Urothelium cell line (cell line): Measurements from ENCODE around the gene ITPK1.

Experiments used
- DNase-seq: peaks from one replicate; pipeline ENCODE4 v3.0.0; 2011; ENCODE audit warnings: low spot score, mixed read lengths
- FAIRE-seq: peaks from 2 replicates; lab custom pipeline; 2011; peaks lifted over from hg19 to GRCh38; lab: Jason Lieb, UNC

ITPK1 gene

DNA sequence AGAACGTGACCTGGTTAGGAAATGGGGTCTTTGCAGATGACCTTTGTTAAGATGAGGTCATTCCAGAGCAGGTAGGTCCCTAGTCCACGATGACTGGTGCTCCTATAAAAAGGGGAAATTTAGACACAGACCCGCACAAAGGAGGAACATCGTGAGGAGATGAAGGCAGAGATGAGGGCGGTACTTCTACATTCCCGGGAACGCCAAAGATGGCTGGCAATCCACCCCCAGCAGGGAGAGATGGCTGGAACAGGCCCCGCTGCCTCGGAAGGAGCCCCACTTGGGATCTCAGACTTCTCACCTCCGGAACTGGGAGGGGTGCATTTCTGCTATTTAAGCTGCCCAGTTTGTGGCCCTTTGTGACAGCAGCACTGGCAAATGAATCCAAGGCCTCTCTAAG, 85.0 kb downstream of the ITPK1 start:
- FAIRE-seq (no peak), DNase-seq (no peak)

DNA sequence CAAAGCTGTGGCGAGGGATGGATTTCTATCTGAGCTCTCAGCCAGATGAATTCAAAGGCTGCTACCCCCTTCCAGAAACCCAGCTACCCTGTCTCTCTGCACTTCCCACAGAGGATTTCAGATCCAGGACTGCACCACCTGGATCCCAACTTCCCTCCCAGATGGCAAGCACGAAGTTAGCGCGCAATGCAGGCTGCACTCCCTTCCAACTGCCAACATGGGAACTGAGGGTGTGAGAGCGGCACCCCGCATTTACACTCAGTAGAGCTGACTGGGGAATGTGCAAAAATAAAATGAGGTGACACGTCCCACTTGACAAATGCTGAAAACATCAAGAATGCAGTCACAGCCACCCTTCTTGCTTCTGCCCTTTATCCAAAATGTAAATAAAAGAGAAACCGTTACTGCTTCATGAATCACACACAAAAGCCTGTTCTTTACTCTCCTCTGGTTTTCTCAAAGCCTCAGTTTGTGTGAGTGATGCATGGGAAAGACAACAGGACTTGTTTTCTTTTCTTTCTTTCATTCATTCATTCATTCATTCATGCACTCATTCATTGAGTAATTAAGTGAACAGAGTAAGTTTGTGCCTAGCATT, 85.7 kb downstream of the ITPK1 start:
- FAIRE-seq (no peak), DNase-seq (no peak)

DNA sequence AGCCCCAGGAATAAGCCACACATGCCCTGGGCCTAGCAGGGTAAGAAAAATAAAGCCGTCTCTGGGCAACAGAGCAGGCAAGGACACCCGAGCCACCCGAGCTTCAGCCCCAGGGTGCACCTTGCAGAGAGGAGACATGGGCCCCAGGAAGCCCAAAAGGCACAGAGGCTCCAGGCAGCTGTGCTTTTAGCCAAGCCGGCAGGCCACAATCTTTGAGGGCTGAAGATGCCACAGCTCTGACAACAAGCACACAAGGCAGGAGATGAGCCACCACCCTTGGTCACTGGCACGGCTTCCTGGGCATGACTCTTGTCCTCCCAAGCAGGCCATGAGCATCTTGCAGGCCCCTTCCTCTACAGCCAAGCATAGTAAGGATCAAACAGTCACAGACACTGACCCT, 86.3 kb downstream of the ITPK1 start:
- DNase-seq (no peak), FAIRE-seq (no peak)

DNA sequence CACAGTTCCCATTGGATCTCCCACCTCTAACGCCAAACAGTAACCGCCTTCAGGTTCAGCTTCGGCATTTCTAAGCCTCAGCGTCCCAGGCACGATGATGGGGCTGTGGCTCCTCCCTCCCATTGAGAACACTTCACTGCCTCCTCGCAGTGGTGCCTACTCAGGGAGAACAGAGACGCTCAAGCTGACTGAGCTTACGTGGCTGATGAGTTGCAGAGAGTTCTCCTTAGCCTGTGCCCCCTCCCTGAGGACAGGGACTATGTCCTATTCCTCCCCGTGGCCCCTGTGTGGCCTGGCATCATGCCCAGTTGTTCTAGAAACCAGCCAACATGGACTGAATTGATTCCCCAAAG, 87.0 kb downstream of the ITPK1 start:
- FAIRE-seq (no peak), DNase-seq (no peak)

DNA sequence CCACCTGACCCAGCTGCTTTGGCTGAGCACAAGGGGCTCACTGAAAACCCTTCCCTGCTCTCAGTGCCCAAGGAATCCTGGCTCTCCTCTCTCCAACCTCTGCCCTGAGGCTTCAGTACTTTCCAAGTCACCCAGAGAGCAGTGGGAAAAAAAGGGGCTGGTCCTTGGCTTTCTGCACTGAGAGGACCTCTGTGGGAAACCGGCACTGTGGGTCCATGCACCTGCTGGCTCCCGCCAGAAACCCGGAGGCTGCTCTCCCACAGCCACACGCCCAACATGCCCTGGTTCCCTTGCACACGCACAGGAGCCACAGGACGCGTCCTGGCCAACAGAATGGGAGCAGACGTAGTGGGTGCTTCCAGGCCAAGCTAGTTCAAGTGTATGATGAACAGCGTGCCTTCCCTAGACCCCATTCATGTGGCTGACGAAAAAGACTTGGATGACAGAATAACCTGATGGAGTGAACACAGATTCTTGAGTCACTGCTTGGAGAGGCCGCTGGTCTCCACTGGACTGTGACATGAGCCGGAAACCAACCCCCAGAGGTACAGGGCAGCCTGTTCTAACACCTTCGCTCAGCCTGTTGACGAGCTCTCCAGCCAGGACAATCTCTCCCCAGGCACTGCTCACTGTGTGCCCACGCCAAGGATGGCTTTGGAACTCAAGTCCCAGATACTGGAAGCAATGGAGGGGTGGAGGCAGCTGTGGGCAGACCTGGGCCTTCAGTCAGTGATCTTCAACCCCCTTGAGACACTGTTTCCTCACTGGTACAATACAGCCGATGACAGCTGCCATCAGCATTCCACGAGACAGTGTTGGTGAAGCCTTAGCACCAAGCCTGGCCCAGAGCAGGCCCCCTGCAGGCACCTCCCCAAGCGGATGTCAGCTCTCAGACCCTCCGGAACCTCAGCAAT, 87.7 kb downstream of the ITPK1 start:
- FAIRE-seq: no peak
- no peak for DNase-seq

DNA sequence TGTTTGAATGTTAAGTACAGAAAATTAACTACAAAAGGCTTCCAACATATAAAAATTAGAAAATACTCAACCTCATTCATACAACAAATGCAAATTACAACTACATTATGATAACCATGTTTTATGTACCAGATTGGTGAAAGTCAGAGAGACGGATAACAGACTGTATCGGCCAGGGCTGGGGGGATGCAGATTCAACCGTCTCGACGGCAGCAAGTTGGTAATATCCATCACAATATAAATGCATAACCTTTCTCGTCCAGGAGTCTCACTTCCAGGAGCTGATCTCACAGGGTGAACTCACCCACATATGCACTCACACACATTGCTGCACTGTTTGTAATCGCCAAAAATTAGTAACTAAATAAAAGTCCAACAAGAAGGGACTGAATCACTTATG, 89.4 kb downstream of the ITPK1 start:
- DNase-seq (no peak), FAIRE-seq (no peak)

DNA sequence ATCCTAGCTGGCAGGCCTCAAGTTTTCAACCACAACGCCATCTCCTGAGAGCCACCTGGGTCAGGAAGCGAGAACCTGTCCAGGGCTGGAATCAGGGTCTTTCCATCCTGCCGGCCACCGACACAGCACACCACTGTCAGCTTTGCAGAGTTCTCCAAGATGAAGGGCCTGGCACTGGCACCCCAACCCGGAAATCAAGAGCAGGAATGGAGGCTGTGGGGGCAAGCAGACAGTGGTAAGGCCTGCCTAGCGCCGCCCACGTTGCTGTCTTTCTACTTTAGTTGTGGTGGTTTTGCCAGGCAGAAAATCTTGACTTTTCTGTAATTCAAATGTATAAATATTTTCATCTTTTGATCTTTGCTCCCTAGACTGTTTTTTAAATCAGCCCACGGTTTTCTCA, 90.7 kb downstream of the ITPK1 start:
- no peak for FAIRE-seq
- no peak for DNase-seq

DNA sequence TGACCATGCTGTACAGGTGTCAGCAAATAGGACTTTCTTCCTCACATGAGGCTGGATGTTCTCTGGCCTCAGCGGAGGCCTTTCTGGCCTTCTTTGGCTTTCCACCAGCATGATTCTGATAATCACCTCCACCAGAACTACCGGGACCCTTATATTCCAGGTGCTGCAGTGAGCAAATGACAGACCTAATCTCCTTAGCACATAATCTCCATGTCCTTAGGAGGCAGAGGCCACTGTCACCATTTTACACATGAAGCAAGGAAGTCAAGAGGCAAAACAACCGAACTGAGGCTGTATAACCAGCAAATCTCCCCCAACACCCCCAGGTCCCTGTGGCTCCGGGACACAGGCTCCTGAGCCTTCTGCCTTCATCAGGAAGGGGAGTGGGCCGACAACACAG, 91.2 kb downstream of the ITPK1 start:
- DNase-seq (no peak), FAIRE-seq (no peak)

DNA sequence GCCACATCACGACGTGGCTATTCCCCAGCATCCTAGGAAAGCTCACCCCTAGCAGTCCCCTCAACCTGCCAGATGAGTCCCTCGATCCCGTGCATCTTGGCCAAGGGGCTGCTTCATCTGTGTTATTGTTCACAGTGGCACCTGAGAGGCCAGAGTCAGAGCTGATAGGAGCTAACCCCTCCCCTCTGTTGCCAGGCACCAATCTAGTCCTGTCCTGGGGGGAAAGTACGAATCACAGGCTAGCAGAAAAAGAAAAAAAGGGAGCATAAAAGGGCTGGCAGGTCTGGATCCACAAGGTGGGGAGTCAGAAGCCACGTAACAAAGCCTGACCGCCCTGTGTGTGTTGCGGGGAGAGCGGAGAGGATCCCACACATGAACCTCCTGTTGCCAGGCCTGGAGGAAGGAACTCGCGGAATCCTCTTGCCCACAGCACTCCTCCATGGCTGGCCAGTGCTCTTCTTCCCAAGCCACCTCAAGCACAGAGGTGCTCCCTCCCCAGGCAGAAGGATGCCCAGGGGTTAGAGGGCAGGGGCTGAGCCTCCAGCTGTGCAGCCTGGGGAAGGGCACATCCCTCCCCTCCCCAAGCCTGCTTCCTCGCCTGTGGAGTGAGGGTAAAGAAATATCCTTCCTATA, 91.8 kb downstream of the ITPK1 start:
- no peak for FAIRE-seq
- no peak for DNase-seq

DNA sequence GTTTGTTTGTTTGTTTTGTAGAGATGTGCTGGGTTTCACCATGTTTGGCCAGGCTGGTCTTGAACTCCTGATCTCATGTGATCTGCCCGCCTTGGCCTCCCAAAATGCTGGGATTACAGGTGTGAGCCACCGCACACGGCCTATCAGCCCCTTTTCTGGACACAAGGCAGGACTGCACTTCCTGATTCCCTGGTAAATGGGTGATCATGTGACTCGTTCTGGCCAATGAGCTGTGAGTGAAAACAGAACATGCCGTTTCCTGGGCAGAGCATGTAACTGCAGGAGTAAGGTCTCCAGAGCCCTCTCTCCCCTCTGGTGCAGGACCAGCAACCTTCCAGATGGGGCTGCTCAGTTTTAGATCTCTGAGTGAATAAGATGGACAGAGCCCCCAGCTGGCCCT, 92.7 kb downstream of the ITPK1 start:
- DNase-seq: no peak
- no peak for FAIRE-seq

DNA sequence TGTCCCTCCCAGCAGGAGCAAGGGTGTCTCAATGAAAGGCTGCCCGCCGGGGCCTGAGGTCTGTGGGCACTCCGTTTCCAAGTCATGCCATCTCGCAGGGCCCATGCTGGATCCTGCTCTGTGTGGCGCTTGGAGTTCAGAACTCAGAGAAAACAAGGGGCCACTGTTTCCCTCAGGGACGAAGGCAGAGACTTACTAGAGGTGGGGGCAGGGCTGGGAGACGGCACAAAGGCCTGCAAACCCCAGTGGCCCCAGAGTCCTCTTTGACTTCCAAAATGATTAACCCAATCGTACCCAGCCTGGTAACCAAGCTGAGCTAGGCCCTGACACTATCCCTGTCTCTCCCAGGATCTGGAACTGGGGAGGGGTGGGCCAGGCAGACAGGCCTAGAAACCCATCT, 95.8 kb downstream of the ITPK1 start:
- FAIRE-seq: no peak
- DNase-seq: no peak

DNA sequence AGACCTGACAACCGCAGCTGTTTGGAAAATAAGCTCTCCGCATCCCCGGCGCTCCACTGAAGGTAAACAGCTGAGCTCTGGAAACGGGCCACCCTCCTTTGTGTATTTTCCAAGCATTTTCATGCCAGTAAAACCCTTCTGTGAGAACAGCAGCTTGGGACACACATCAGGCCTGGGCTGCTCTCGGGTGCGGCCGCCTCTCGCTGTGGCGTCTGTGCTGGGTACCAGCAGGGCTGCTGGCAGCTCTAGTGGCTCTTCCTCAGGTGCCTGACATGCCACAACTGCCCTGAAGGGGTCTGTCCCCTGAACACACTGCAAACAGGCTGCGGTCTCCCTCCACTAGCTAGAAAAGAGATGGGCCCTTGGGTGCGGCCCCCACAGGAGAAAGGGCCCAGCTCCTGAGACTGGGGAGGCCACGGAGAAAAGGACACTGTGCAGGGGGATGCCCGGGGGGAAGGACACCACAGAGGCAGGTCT, 96.3 kb downstream of the ITPK1 start:
- no peak for DNase-seq
- no peak for FAIRE-seq

DNA sequence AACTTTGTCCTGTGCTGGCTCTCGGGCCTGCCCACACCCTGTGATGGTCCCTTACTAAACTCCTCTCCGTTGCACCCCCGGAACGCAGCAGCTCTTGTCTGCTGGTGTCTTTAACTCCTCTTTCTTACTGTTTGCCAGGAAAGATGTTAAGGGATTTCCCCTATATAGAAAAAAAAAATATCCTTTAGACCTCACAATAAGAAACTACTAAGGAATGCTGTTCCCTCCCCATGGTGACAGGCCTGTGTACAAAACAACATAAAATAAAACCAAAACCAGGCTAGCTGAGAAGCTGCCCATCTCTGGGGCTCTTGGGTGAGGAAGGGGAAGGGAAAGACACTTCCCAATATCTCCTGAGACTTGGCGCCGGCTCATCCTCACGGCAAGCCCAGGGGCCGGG, 97.4 kb downstream of the ITPK1 start:
- DNase-seq (no peak), FAIRE-seq (no peak)

DNA sequence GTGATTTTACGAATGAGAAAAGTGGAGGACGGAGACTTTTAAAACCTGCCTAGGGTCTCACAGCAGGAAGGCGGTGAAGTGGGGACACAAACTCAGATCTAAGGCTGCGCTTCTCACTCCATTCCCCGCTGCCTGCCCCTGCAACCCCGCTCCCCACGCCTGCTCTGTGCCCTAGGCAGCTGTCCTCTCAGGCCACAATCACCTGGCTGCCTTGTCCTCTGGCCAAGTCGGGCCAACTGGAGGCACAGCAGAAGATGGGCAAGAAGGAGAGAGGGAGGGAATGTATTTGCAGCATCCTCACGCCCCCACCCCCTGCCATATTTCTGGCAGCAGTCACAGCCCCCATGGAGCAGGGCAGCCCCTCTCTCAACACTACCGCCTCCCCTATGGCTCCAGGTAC, 97.8 kb downstream of the ITPK1 start:
- no peak for FAIRE-seq
- DNase-seq: no peak

DNA sequence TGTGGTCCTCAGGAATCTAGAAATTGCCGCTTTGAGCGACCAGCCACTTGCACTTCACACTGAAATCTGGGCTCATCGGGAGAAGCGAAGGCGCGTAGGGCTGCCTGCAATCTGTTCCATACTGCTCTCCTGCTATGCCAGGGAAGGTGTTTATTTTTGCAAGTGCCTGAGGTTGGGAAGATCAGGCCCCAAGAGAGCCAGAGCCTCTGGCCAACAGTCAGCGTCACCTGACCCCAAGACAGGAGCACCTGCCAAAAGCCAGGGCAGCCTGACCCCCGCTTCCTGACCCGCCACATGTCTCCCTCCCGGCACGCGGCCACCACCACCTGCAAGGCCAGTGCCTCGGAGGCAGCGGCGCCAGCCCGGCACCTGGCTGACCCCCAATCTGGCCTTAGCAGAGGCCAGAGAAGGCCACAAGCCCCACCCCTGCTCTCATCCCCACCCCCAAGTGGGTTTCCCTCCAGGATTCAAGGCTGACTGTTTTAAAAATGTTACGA, 98.4 kb downstream of the ITPK1 start:
- FAIRE-seq (no peak), DNase-seq (no peak)

DNA sequence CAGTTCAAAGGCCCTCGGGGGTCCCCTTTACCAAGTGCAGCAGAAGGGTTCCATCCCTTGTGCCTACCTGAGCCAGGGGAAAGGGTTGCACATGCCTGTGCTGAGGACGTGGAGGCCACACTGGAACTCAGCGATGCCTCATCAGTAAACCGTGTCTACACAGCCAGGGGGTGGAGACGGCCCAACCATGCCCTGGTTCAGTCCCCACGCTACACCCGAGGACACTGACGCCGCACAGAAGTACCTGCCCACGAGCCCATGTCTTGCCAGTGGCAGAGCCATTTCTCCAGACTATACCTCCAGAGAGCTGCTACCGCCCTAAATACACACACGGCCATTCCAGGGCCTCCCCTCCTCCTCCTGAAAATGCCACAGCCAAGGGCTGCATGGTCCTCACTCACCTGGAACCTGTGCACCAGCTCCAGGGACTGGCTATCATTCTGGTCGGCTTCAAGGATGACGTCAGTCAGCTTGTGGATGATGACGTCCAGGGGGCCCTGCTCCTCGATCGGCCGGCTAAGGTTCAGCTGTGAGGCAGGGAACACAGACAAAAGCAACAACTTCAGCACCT, 99.4 kb downstream of the ITPK1 start:
- DNase-seq (no peak), FAIRE-seq (no peak)

DNA sequence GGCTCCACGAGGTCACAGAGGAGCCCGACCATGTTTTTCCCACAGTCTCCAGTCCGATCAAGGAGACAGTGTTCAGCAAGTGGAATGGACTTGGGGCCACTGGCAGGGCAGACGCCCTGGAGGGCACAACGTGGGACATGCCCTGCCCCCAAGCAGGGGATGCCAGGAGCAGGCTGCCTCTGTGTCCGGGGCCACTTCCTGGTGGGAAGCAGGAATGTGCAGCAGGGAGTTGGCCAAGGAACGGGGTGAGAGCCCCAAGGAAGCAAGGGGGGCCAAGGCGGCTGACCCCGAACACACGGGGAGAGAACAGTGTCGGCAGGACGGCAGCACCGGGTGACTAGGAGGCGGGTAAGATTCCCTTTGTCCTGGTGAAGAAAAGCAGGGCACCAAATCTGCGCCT, 100.2 kb downstream of the ITPK1 start:
- DNase-seq (no peak), FAIRE-seq (no peak)

DNA sequence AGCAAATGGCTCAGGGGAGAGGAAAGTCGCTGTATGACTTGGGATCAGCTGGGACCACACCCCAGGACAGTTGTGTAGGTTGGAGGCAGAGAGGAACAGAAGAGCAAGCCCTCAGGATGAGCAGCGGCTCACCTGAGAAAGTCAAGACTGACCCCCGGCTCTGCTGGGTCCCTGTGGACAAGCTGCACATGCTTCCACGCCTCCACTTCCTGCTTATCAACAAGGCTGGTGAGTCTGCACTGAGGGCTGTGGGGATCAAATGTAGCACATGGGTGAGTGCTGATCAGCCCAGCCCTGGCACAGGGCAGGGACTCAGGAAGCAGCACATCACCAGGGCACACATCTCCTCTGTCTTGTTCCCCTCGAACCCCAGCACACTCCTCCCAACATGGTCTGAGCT, 100.7 kb downstream of the ITPK1 start:
- FAIRE-seq (no peak), DNase-seq (no peak)

DNA sequence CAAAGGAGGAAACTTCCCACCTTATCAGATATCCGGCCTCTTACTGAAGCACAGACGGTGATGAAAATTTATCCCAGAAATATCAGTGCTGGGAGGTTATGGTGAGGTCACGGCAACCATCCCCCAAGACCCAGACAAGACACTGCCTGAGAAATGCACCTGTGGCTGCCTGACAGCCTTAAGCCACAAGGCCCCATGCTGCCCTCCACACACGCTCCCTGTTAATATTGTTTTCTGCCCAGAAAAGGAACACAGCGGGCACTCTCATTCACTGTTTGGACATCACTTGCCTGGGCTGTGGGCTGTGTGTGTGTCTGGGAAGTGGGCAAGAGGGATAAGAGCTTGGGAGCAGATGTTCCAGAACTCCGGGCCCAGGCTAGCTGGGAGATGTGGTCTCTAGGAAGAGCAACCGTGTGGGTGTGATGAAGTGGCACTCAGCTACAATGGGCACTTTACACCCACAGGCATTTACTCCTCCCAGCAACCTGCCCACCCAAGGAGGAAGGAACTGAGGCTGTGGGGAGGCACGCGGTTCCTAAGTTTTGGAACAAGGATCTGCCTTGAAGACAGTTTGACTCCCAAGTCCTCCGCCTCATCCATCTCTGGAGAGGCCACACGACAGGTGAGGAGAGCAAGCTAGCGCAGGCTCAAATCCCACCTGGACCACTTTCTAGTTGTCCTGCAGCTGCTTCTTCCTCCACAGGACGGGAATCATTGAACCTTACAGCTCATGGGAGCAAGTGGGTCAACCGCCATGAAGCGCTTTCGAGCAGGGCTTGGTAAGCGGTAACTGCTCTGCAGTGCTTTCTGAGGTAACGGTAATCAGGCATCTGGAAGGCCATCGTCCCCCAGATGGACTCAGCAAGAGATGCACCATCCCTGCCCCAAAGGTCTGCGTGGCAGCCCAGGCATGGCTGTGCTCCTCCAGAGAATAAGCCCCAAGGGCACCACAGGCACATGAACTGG, 101.4 kb downstream of the ITPK1 start:
- FAIRE-seq: no peak
- DNase-seq: no peak

DNA sequence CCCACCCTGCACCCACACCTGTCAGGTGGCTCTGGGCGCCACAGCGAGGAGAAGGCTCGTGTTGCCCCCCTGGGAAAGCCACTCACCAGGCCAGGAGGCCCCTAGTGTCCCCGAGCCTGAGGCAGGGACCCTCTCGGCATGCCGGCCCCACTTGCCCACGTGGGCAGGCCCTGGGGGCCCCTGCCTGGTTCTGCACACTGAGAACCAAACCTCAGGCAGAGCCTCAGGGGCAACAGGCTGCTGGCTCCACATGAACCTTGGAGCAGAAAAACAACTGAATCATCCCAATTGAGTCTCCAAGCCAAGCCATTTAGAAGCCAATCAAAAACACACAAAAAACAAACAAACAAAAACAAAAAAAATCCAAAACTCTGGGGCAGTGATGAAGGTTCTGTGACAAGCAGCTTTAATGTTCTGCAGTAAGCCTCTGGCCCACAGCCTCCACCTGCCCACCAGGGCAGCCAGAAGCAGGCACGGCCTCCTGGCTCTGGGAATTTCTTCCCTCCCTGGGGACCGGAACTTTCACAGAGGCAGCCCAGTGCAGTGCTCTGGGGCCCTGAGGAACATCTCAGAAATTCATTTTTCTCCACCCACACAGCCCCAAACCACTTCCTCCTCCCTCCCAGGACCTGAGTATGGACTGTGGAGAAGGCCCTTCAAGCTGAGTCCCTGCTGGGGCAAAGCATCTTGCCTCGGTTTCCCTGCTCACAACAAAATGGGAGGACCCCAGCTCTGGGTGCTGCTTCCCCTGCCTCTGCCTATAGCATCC, 102.6 kb downstream of the ITPK1 start:
- DNase-seq (peak; percentile 41), FAIRE-seq (no peak)
